Activated CD4-positive, alpha-beta T cell treated with anti-CD3 and anti-CD28 coated beads, Interleukin-2, Interleukin-6, amounts not matched to agents 100 ng/mL and 50 ng/mL, durations not matched to agents 16 hours and 8 hours (primary cell): ENCODE results near the gene TSPAN15.
A peak's percentile ranks its signal among the peaks of the same experiment; 100 is the strongest.

Experiments
- DNase-seq: peaks from one replicate; pipeline ENCODE4 v3.0.0-alpha.2; 2020

The TSPAN15 gene

DNA sequence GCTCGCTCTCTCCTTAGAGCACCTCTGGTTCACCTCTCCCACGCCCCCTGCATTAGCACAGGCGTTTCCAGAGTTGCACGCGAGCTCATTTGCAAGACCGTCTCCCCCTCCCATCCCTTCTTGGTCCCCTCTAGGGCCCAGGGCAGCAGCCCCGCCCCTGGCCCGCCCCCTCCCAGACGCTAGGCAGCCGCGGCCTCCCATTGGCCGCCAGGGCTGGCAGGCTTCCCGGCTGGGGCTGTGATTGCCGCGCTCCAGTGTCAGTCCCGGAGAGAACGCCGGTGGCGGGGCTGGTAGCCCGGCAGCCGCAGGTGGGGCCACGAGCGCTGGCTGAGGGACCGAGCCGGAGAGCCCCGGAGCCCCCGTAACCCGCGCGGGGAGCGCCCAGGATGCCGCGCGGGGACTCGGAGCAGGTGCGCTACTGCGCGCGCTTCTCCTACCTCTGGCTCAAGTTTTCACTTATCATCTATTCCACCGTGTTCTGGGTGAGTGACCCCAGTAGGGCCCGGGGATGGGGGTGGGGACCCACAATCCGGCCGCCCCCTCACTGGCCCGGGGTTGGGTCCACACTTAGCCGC, at the start of gene TSPAN15:
TSPAN15 (plus strand) TSS at position 257 of the 575 bp plus-strand sequence; CDS start at position 387, 130 bp downstream.
- peak; percentile 88 for DNase-seq

DNA sequence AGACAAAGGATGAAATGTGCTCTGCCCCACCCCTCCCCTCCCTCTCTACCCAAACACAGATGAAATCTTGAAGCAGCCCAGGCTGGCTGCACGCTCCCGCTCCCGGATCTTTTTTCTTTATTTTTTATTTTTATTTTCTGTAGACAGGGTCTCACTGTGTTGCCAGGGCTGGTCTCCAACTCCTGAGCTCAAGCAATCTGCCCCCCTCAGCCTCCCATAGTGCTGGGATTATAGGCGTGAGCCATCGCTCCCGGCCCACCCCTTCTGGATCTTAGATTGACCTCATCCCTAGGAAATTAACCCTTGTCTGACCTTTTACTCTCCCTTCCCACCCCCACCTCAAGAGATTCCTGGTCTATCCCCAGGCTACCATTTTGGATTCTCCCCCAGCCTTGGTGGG, 48.9 kb upstream of the TSPAN15 start:
- DNase-seq: no peak

DNA sequence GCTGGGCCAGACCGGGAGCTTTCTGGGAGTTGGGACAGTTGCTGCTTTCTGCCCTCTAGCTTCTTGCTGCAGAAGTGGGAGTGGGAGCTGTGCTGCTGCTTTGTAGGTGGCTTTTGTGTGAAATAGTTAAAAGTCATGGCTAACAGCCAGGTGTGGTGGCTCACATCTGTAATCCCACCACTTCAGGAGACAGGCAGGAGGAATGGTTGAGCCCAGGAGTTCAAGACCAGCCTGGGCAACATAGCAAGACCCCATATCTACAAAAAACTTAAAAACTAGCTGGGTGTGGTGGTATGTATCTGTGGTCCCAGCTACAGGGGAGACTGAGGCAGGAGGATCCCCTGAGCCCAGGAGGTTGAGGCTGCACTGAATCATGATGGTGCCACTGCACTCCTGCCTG, 48.2 kb upstream of the TSPAN15 start:
- no peak for DNase-seq

DNA sequence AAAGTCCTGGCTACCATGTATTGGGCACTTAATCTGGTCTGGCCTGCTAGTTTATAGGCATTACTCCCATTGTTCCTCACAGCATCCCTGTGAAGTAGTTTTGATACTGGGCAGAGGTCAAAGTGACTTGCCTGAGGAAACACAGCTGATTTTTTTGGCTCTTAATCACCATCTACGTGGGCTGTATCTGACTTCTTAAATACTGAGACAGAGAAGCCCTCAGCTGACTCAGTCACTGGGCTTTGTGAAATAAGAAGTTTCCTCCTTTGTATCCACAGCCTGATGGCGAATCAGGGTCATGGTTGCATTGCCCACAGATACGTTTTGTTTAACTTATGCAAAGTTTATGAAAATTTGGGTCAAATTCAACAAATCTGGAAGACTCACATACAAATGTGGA, 47.7 kb upstream of the TSPAN15 start:
- no peak for DNase-seq

DNA sequence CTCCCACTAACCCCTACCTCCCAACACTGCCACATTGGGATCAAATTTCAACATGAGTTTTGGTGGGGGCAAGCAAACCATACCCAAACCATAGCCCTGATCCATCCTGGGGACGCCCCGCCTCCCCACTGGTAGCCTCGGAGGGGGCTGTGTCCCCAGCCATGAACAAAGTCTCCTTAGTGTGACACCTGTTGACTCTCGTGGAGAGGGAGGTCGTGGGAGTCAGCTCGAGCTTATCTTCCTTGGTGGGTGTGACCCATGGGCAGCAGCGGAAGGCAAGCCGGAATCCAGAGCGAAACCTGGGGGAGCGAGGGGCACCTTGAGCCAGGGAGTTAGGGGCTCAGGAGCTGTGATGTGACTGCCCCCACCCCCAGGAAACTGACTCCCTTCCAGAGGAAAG, 46.5 kb upstream of the TSPAN15 start:
- DNase-seq: no peak

DNA sequence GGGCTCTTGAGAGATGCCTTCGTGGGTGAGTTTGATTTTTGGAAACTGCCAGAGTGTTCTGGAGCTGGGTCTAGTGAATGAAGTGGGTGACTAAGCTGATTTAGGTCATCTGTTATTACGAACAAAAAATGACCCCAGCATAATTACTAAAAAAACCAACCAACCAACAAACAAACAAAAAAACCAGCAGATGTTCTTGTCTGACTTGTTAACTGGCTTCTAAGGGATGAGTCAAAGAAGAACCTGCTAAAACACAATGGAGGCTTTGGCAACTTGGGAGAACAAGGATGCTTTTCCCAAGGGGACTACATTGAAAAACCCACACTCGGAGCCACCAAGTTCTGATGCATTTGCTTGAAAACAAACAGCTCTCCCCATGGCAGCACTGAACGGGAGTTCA, 46.0 kb upstream of the TSPAN15 start:
- no peak for DNase-seq

DNA sequence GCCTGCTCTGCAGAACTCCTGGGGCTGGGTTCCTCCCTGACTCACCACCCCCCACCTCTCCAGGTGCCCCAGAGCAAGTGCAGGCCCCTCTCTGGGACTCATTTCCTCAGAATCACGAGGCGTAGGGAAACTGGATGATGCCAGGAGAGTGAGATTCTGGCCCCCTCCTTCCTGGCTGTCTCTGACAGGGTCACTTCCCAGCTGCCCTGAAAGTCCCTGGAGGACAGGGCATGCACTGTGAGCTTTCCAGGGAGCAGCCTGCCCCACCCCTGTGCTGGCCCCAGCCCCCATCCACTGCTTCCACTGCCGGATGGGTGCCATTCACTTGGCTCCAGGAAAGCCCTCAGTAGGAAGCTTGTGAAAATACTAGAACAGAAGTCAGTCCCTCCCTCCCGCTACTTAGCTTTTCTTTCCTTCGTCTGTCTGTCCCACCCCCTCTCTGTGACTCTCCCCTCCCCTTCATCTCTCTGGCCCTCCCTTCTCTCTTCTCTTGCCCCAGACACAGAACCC, 44.9 kb upstream of the TSPAN15 start:
- no peak for DNase-seq

DNA sequence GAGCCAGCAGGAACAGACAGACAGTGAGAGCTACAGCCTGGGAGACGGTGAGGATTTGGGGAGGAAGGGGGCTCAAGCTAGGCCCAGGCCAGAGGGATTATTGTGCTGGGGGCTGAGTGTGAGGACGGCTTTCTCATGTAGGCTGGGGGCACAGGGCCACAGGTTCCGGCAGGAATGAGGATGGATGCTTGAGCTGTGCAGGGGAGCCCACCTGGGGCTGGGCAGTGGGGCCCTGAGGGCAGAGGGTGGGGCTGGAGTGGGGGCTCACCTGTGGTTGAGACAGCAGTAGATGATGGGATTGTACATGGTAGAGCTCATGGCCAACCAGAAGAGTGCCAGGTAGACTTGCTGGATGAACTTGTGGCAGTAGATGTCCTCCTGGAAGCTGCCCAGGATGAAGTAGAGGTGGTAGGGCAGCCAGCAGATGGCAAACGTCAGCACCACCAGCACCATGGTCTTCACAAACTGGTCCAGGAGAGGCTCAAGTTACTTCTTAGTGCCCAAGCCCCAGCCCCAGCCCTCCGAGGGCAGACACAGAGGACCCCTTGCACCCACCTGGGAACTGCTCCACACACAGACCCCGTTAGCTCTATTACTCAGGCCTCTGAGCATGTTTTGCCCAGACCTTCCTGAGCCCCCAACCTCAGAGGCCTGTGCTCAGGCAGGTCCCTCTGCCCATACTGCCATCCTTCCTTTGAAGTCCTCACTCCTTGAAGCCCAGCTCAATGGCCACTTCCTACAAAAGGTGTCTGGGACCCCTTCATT, 44.3 kb upstream of the TSPAN15 start:
- DNase-seq: no peak

DNA sequence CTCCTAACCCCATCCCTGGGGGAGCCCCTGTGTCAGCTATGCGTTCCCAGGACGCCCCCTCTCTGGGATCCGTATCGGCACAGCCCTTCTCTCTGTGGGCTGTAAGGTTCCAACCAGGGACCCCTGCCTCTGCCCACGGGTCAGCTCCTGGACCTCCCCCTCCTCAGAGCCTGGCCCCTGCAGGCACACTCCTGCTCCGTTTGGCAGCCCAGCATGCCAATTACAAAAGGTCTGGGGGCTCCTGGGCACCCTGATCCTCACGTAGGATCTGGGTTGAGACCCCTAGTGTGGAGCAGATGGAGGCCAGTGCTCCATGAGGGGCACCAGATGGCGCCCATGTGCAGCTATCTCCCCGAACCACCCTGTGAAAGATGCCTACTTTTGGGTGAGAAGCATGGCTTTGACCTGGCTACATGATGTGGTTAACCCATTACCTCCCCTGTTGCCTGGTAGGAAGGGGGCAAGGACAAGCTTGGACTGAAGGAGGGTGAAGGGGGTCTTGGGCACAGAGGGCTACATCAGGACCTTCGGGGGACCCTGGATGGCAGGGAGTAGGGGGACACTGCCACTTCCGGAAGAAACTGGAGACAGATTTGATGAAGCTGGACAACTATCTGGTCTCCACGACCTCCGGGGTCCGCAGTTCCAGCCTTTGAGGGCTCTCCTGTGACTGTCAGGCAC, 43.5 kb upstream of the TSPAN15 start:
- DNase-seq: peak; percentile 42

DNA sequence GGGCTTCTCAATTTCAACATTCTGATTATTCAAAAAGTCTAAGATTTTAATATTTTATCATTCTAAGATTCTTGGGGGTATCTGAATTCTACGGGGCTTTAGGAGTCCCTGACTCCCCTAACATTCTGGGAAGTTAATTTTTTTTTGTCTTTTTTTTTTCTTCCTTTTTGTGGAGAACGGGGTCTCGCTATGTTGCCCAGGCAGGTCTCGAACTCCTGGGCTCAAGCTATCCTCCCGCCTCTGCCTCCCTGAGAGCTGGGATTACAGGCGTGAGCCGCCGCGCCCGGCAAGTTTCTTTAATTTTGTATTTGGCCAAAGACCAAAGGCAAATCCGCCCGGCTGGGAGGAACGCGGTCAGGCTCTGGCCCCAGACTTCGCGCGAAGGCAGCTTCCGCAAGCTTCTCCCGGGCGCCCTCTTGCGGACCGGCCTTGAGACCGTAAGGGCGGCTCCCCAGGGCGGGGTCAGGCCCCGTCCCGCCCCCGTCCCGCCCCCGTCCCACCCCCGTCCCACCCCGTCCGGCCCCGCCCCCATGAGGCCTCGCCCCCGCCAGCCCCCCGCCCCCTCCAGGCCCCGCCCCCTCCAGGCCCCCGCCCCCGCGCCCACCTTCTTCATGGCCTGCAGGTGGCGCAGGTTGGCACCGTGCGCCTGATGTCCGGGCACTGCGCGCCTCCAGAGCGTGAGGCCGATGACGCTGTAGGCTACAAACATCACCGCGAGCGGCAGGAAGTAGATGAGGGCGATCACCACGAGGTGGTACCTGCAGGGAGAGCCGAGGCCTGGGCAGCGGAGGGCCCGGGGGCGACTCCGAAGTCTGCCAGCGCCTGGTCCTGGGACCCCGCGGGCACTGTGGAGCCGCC, 42.7 kb upstream of the TSPAN15 start:
- peak; percentile 93 for DNase-seq

DNA sequence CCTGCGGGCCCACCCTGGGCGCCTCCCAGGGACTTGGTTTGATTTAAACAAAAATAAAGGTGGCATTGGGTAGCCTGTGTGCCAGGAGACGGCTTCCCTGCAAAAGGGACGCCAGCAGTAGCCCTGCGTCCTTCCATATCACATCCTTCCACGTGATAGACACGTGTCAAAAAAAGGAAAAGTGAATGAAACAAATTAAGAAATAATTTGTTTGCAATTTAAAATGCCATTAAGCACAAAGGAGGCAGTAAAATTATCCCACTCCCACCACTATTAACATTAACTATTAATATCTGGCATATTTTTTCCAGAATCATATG, 42.1 kb upstream of the TSPAN15 start:
- no peak for DNase-seq

DNA sequence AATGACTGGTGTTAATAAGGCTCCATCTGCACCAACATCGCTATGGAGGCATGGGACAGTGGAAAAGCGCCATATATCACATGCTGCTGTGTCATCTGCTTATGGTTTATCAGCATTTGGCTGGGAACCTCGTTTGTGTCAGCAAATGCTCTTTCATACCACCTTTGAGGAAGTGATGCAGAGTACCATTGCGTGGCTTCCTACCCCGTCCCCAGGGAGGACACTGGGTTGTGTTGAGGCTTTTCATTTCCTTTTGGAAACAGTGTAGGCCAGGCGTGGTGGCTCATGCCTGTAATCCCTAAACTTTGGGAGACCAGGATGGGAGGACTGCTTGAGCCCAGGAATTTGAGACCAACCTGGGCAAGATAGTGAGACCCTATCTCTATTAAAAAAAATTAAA, 41.3 kb upstream of the TSPAN15 start:
- no peak for DNase-seq

DNA sequence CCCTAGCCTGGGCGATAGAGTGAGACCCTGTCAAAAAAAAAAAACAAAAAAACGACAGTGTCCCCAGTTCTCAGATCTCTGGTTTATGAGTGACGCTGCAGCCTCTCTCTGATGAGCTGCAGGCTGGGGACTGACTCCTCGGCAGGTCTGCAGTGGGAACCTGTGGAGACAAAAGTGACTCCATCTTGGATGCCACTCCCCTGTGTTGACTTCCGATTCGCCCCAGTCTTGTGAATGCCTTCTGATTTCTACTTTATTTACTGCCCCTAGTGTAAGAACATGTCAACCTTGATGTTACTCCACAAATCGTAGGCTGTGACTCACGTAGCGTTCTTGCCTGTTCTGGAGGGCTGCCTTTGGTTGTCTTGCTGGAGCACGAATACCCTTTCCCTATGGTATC, 40.8 kb upstream of the TSPAN15 start:
- no peak for DNase-seq

DNA sequence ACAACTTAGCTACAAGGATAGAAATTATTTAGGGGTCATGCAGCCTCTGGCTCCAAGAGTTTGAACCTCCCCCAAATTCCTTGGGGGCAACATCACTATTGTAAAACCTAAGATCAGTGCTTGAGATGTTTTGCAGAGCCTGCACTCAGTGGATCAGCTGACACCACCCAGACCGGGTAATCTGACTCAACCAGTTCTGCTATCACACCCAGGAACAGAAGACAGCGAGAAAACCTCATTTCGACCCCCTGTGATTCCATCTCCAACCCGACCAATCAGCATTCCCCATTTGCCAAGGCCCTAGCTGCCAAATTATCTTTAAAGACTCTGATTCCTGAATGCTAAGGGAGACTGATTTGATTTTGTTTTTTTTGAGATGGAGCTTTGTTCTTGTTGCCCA, 39.8 kb upstream of the TSPAN15 start:
- DNase-seq: no peak

DNA sequence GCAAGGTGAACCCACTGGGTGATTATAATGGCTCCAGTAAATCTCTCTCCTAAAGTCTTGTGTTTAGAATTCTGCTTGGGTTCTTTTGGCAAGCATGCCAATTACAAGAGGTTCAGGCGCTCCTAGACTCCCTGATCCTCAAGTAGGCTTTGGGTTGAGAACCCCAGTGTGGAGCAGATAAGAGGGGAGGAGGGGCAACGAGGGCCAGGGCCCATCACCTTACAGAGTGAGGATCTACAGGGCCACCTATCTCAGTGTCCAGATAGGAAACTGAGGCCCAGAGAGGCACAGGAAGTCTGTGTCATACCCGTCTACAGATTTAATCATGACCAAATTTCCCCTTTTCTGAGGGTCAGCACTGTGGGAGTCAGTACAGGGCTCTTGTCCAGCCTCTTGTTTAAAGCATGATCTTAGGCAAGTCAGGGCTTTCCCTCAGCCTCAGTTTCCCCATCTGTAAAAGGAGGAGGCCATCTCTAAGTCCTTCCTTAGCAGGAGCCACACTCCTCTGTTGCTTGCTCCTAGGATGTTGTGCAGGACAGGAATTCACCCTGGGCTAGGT, 39.0 kb upstream of the TSPAN15 start:
- DNase-seq: no peak

DNA sequence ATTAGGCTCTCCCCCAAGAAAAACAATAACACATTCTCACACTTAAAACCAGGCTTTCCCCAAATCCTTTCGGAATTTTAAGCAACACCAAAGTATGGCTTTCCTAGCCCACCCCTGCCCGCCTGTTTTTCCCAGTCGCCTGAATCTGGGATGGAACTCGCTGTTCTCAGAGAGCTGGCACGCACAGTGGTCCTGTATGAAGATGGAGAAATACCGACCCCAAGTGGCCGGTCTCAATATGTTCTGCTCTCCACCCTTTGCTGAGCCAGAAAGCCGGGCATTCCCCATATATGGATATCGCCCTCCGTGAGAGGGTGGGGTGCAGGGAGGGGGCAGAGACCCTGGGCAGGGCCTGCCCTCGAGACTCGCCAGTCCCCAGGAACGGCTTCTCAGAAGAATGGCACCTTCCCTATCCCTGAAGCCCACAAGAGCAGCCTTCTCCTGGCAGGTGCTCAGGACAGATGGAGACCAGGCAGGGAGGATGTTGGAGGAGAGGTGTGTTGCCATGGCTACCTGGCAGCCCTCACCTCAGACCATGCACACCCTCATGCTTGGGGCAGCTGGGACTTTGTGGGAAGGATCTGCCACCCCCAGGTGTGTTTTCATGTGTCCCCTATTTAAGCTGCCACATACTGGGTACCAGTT, 37.9 kb upstream of the TSPAN15 start:
- peak; percentile 47 for DNase-seq

DNA sequence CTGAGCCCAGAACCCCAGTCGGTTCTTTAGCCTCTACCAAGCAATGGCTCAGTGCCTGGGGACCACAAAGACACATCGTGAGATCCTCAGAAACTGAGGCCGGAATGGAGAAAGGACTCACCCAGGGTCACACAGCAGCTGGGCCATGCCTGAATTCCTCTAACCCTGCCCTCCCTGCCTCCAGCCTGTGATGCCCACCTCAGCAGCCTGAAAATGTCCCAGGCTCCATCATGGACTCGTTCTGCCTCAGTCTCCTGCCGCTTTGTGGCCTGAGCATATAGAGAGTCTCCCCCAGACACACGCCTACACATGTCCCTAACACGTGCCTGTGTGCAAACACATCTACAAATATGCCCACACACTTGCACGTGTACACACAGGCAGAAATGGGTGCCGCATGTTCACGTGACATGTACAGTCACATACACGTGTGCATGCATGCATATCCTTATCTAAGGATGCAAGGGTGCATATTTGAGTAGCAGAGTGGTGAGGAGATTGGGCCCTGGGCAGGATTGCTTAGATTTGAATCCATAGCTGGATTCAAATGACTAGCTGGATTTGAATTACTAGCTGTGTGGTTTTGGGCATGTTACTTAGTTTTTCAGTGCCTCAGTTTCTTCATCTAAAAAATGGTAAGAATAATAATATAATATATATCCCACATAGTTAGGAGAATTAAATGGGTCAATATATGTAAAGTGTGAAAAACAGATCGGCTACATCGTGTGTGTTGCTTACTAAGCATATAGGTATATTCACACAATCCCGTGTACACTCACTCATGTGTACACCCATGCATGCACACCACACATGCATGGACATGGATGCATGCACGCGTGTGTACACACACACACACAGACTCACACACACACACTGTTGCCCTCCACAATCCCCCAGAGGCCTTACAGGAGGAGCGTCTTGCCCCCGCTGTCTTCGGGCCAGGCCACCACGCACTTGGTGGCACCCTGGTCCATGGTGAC, 36.9 kb upstream of the TSPAN15 start:
- no peak for DNase-seq

DNA sequence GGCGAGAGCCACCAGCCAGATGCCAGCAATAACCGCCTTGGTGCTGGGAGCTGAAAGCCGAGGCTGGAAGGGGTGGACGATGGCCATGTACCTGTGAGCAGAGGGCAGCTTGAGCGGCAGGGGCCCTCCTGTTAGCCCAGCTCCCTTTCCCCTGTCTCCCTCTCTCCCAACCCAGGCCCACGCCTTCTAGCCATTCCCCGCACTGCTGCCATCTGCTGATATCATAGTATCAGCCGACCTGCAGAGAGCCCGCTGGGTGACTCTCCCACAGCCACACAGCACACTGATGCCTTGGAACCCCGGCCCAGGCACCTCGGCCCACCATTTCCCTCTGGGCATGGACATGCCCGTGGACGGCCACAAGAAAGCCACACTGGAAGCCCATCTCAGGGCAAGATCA, 36.2 kb upstream of the TSPAN15 start:
- no peak for DNase-seq

DNA sequence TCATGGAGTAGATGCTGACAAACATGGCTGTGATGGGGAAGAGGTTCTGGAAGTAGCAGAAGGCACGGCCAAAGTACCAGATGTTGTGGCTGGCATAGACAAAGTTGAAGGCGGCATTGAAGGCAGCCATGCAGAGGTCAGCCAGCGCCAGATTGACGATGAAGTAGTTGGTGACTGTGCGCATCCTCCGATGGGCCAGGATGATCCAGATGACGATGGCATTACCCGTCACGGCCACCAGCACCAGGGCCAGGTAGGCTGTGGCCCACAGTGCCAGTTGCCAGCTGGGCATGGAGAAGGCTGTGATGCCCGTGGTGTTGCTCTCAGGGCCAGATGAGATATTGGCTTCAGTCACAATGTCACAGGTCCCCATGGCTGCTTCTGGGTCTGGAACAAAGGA, 35.3 kb upstream of the TSPAN15 start:
- DNase-seq: no peak

DNA sequence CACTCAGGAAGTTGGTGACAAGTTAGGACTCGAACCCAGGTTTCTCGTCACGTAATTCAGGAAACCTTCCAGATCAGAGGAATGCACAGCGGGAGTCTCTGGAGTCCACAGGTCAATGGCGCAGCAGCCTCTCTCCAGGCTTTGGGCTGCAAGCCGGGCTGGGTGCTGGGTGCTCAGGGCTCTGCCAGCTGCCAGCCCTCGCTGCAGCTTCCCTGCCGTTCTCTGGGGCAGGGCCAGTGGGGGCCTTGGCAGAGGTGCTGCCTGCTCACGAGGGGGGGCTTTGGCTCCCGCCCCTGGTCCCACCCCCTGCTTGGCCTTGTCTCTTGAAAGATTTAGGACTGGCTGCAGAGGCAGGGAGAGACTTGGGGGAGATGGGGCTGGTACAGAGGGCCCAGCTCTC, 34.6 kb upstream of the TSPAN15 start, which contains the start of gene TACR2:
TACR2 (minus strand) TSS at position 224 of the 400 bp plus-strand sequence. CDS start 595 bp downstream, outside the sequence.
- DNase-seq: no peak

DNA sequence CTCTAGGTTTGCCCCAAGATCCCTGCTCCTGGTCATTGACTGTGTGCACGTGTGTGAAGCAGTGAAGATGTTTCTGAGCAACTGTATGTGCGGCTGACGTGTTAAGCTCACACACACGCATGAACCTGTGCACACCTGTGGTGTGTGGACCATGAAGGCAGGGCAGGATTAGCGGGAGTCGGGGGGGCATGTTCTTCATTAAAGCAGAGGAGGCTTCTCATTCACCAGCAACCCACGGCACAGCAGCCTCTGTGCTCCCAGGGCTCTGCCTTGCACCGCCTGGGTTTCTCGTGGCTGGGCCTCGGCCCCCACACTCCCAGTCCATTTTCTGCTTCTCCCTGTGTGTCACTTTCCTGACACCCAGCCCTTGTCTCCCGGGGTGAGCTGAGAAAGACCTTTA, 33.7 kb upstream of the TSPAN15 start:
- no peak for DNase-seq
